ENCODE results near the gene NXNL1. TPM values are rescaled to one million over a fixed set of nuclear protein-coding genes. Genes with fewer than 3 reads are reported as not detected.

The NXNL1 gene
- total RNA-seq, 2 experiments from 2014 or later = not detected

DNA sequence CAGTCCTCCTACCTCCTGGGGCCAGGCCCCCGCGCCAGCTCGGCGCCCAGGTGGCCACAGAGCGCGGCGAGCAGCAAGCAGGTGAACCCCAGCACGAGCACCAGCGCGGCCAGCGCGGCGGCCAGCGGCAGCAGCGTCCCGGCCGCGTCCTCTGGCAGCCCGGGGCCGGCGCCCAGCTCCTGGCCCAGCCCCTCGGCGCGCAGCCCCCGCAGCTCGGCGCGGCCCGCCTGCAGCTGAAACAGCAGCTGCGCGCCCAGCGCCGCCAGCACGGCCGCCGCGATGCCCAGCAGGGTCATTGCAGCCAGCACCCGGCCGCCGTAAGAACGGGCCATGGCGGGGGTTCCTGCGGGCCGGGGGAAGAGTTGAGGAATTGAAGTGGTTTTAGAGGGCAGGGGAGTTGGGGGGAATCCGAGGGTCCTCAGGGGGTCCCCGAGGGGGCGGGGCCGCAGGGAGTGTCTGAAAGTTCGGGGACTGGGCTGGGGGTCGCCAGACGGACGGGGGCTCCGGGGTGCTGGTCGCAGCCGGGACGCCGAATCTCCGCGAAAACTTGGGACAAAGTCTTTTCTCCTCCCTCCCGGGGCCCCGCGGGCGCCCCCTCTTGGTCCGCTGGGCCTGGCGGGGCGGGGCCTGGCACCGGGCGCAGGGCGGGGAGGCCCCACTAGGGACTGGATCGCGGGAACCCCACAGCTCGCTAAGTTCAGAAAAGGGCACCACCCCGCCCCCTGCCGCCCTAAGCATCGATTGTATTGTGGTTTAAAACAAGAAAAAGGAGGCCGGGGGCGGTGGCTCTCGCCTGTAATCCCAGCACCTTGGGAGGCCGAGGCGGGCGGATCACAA lies 12.4 kb downstream of the NXNL1 start, which contains the start of gene TMEM221:
TSS of gene TMEM221 (minus strand) at position 538 of the 837 bp plus-strand sequence. CDS start at position 332, 206 bp downstream.
- POLR2A ChIA-PET = no interaction called here
- H3K4me1 ChIP-seq (ENCODE audit: insufficient read depth, low read length, poor library complexity, severe bottlenecking) = peaks cover 11% of the 10 kb centered on the region
- no peak within 1 kb of the TSS for H3K4me2 ChIP-seq (ENCODE audit: low read length)
- H4K20me1 ChIP-seq (ENCODE audit: insufficient read depth, low read length) = no peaks in the 10 kb centered on the region
- H3K9me2 ChIP-seq (ENCODE audit: insufficient read depth, low read length) = no peaks in the 10 kb centered on the region
- H3K36me3 ChIP-seq (ENCODE audit: insufficient read depth, low read length) = no peaks in the 10 kb centered on the region
- H3K79me2 ChIP-seq (ENCODE audit: insufficient read depth, low read depth, low read length) = no peaks in the 10 kb centered on the region
- no peak within 1 kb of the TSS for H3K27ac ChIP-seq (ENCODE audit: low read depth, low read length, poor library complexity, severe bottlenecking)
- CTCF ChIA-PET (ENCODE audit: unreplicated experiment) = no interaction called here
- intact Hi-C loops (cut with micrococcal nuclease; ENCODE audit: unreplicated experiment) = no loop called here
- DNase-seq (ENCODE audit: low spot score) = peak; percentile 18
- no TSS peak for BruUV-seq (replicated peaks)
- TF ChIP-seq EZH2phosphoT487 (IDR thresholded peaks at IDR 0.05; ENCODE audit: borderline replicate concordance, low read depth, low read length) (no peak), CTCF (conservative IDR thresholded peaks at IDR 0.05; ENCODE audit: low read length) (peak; percentile 70)
- no peak within 1 kb of the TSS for H3K4me3 ChIP-seq (ENCODE audit: low read depth, low read length, poor library complexity, severe bottlenecking)
- H2AFZ ChIP-seq (ENCODE audit: low read length) = no peak within 1 kb of the TSS
- H3K9me3 ChIP-seq (ENCODE audit: low read length) = no peaks in the 10 kb centered on the region

DNA sequence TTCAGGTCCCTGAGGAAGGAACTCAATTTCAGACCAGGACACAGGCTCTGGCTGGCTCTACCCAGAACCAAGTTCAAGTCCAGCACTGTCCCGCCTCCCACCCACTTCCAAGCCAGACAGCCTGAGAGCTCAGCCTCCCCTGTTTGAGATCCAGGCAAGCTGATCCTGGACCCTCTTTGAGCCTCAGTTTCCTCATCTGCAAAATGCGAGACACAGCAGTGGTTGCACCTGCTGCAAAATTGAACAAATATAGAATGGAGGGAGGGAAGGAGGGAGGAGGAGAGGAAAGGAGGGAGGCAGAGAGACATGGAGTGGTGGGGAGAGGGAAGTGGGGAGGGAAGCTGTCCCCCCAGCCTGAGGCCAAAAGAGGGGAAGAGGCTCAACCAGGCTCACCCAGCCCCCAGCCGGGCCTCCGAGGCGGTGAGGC lies 13.0 kb downstream of the NXNL1 start:
- intact Hi-C loops (cut with micrococcal nuclease; ENCODE audit: unreplicated experiment) = no loop called here
- Histone ChIP-seq H3K79me2 (ENCODE audit: insufficient read depth, low read depth, low read length) (no peaks in the 10 kb centered on the region), H3K4me3 (ENCODE audit: low read depth, low read length, poor library complexity, severe bottlenecking) (no peak overlapping the region), H3K4me1 (ENCODE audit: insufficient read depth, low read length, poor library complexity, severe bottlenecking) (peaks cover 8% of the 10 kb centered on the region), H2AFZ (ENCODE audit: low read length) (no peak overlapping the region), H3K9me2 (ENCODE audit: insufficient read depth, low read length) (no peaks in the 10 kb centered on the region), H3K4me2 (ENCODE audit: low read length) (no peak overlapping the region), H3K36me3 (ENCODE audit: insufficient read depth, low read length) (no peaks in the 10 kb centered on the region), H3K9me3 (ENCODE audit: low read length) (no peaks in the 10 kb centered on the region), H3K27ac (ENCODE audit: low read depth, low read length, poor library complexity, severe bottlenecking) (no peak overlapping the region), H4K20me1 (ENCODE audit: insufficient read depth, low read length) (no peaks in the 10 kb centered on the region)
- DNase-seq (ENCODE audit: low spot score) = no peak
- POLR2A ChIA-PET = no interaction called here
- CTCF ChIA-PET (ENCODE audit: unreplicated experiment) = no interaction called here
- no TSS peak for BruUV-seq (replicated peaks)
- no peak for TF ChIP-seq CTCF (conservative IDR thresholded peaks at IDR 0.05; ENCODE audit: low read length)
- no peak for TF ChIP-seq EZH2phosphoT487 (IDR thresholded peaks at IDR 0.05; ENCODE audit: borderline replicate concordance, low read depth, low read length)

DNA sequence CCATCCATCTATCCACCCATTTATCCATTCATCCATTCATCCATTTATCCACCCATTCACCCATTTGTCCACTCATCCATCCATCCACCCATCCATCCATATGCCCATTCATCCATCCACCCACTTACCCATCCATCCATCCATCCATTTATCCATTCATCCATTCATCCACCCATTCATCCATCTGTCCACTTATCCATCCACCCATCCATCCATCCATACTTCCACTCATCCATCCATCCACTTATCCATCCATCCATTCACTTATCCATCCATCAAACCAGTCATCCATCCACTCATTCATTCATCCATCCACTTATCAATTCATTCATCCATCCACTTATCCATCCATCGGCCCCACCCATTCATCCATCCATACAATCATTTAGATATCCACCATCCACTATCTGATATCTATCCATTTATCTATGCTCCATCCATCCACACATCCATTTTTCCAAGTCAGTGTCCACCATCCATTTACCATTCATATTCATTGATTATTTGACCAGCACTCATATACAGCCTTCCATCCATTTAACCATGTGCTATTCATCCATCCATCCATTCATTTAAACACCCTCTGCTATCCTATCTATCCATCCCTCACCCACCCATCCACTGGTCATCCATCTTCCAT lies 15.1 kb downstream of the NXNL1 start:
- H4K20me1 ChIP-seq (ENCODE audit: insufficient read depth, low read length) = no peaks in the 10 kb centered on the region
- ChIA-PET POLR2A (no interaction called here), CTCF (ENCODE audit: unreplicated experiment) (no interaction called here)
- intact Hi-C loops (cut with micrococcal nuclease; ENCODE audit: unreplicated experiment) = no loop called here
- no peak overlapping the region for H3K4me2 ChIP-seq (ENCODE audit: low read length)
- H3K27ac ChIP-seq (ENCODE audit: low read depth, low read length, poor library complexity, severe bottlenecking) = no peak overlapping the region
- H2AFZ ChIP-seq (ENCODE audit: low read length) = no peak overlapping the region
- H3K36me3 ChIP-seq (ENCODE audit: insufficient read depth, low read length) = no peaks in the 10 kb centered on the region
- peaks cover 6% of the 10 kb centered on the region; the same call in 1 of the 2 replicates for H3K9me3 ChIP-seq (ENCODE audit: low read length)
- BruUV-seq (replicated peaks) = no TSS peak
- no peak for DNase-seq (ENCODE audit: low spot score)
- H3K79me2 ChIP-seq (ENCODE audit: insufficient read depth, low read depth, low read length) = no peaks in the 10 kb centered on the region
- TF ChIP-seq CTCF (conservative IDR thresholded peaks at IDR 0.05; ENCODE audit: low read length) (no peak), EZH2phosphoT487 (IDR thresholded peaks at IDR 0.05; ENCODE audit: borderline replicate concordance, low read depth, low read length) (no peak)
- H3K4me1 ChIP-seq (ENCODE audit: insufficient read depth, low read length, poor library complexity, severe bottlenecking) = peaks cover 4% of the 10 kb centered on the region
- no peaks in the 10 kb centered on the region for H3K9me2 ChIP-seq (ENCODE audit: insufficient read depth, low read length)
- no peak overlapping the region for H3K4me3 ChIP-seq (ENCODE audit: low read depth, low read length, poor library complexity, severe bottlenecking)

Measured in OCI-LY7 (cell line).